SJCRH30 (cell line): ENCODE data around the gene ASGR1. TPM values are rescaled to one million over a fixed set of nuclear protein-coding genes. Genes with fewer than 3 reads are reported as not detected.
"Not testable (repeated sequence)": the region's sequence is repeated elsewhere in the genome, so short reads cannot be mapped to it uniquely, and the experiment has no call there.

Source experiments
- DNase-seq, 2 experiments: peaks; one replicate each; pipeline ENCODE4 v3.0.0-alpha.2; 2015 to 2020
- H3K27ac ChIP-seq: fragments of 250-450 bp; sonication (Bioruptor Pico); 2 replicates; pipeline ENCODE4 v1.5.1; 2020; ENCODE audit warnings: mild to moderate bottlenecking, moderate library complexity
- H3K27me3 ChIP-seq: fragments of 250-450 bp; sonication (Bioruptor Pico); 2 replicates; pipeline ENCODE4 v1.5.1; 2020; ENCODE audit warnings: mild to moderate bottlenecking, moderate library complexity
- H3K36me3 ChIP-seq: fragments of 250-450 bp; sonication (Bioruptor Pico); 2 replicates; pipeline ENCODE4 v1.5.1; 2020; ENCODE audit warnings: mild to moderate bottlenecking, moderate library complexity
- H3K4me1 ChIP-seq: fragments of 250-450 bp; sonication (Bioruptor Pico); 2 replicates; pipeline ENCODE4 v1.5.1; 2020; ENCODE audit warnings: mild to moderate bottlenecking, moderate library complexity
- H3K4me3 ChIP-seq: fragments of 250-450 bp; sonication (Bioruptor Pico); 2 replicates; pipeline ENCODE4 v1.5.1; 2020; ENCODE audit warnings: mild to moderate bottlenecking, moderate library complexity
- H3K9me3 ChIP-seq: fragments of 250-450 bp; sonication (Bioruptor Pico); replicated peaks from 2 replicates; pipeline ENCODE4 v1.5.1; 2020; ENCODE audit warnings: mild to moderate bottlenecking, moderate library complexity
- total RNA-seq: library from RNA; depleted of rRNA; stranded (reverse); fragments of >200 nt; shearing (Covaris generic); gene quantifications from 2 replicates; pipeline ENCODE4 v1.2.3, GENCODE V29; 2014

ASGR1 gene
- total RNA-seq, 1 experiment from 2014 or later, result 0.79 TPM

DNA sequence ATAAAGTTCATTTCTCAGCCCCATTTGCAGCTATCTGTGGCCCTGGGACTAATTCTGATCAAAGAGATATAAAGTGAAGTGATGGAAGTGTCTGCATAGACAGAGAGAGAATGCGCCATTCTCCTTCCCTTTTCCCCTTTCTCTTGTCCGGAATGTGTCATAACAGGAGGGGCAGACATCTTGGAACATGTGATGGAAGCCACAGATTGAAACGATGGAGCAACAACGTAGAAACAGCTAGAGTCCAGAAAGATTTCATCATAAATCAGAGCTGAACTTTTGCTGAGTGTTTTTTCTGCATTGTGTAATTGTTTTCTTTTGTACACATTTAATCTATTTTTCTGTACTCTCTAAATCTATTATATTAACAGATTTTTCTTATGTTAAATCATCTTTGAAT is 11.3 kb downstream of the ASGR1 start:
- Histone ChIP-seq H3K27me3 (no peaks in the 10 kb centered on the region), H3K4me3 (no peak overlapping the region), H3K27ac (no peak overlapping the region), H3K36me3 (no peaks in the 10 kb centered on the region), H3K9me3 (no peaks in the 10 kb centered on the region), H3K4me1 (no peaks in the 10 kb centered on the region)
- no peak for DNase-seq

- Histone ChIP-seq H3K4me3 (no peak overlapping the region), H3K9me3 (no peaks in the 10 kb centered on the region)
- no peak for DNase-seq
These were observed 12.3 kb downstream of the ASGR1 start for GRCh38 chr17:7166873-7167272.

GRCh38 chr17:7159571-7159970 is 19.6 kb downstream of the ASGR1 start:
- H3K36me3 ChIP-seq, H3K27ac ChIP-seq, H3K4me3 ChIP-seq, H3K27me3 ChIP-seq, H3K9me3 ChIP-seq, H3K4me1 ChIP-seq, DNase-seq: not testable (repeated sequence)

More at GRCh38 chr17:7166873-7167272, 12.3 kb downstream of the ASGR1 start:
- Histone ChIP-seq H3K27ac (no peak overlapping the region), H3K36me3 (no peaks in the 10 kb centered on the region), H3K4me1 (no peaks in the 10 kb centered on the region), H3K27me3 (no peaks in the 10 kb centered on the region)

GRCh38 chr17:7158424-7158823 is 20.7 kb downstream of the ASGR1 start:
- not testable (repeated sequence) for H3K27ac ChIP-seq, H3K27me3 ChIP-seq, H3K9me3 ChIP-seq, H3K36me3 ChIP-seq, DNase-seq, H3K4me1 ChIP-seq, H3K4me3 ChIP-seq

DNA sequence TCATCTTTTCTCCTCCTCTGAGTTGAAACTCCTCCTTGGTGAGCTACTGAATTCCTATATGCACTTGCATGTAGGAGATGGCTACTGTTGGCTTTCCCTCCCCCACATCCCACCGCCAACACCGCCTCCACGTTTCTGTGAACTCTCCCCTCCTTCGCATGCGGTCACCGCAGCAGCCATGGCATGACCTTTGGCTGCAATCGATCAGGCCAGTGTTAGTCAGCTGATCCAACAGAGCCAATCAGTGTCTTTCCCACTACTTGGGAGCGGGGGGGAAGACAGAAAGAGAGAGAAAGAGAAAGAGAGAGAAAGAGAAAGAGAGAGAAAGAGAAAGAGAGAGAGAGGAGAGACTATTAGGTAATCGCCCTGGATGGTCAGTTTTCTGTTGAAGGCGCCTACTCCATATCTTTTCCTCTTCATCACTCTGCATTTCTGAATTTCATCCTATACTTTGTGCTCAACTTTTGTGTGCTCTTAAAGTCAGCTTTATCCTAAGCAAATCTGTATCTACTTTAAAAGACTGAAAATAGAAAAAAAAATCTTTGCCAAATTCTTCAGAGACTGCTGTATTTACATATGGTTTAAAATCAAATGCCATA is 22.7 kb downstream of the ASGR1 start:
- no peaks in the 10 kb centered on the region for H3K9me3 ChIP-seq
- H3K27me3 ChIP-seq, result no peaks in the 10 kb centered on the region
- no peak overlapping the region for H3K27ac ChIP-seq
- DNase-seq, result no peak
- no peaks in the 10 kb centered on the region for H3K36me3 ChIP-seq
- no peak overlapping the region for H3K4me3 ChIP-seq
- no peaks in the 10 kb centered on the region for H3K4me1 ChIP-seq

DNA sequence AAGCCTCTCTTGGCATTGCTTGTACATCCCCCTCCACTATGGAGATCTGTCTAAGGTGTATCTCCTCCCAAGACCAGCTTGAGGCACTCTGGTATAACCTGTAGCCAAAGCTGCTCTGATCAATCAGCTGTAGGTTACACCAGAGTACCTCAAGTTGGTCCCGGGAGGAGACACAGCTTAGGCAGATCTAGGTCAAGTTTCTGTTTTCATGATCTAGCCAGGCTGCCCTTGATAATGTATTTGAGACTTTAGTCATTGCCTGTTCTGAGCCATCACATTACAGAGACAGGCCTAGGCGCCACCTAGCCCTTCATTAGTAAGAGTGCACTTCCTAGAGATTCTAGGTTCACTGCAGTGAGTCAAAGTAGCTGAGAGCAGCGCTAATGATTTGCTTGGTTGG is 31.4 kb downstream of the ASGR1 start:
- Histone ChIP-seq H3K27me3 (no peaks in the 10 kb centered on the region), H3K27ac (no peak overlapping the region), H3K4me1 (no peaks in the 10 kb centered on the region), H3K36me3 (no peaks in the 10 kb centered on the region), H3K9me3 (no peaks in the 10 kb centered on the region), H3K4me3 (no peak overlapping the region)
- DNase-seq, result no peak

- Histone ChIP-seq H3K9me3 (no peaks in the 10 kb centered on the region), H3K4me3 (no peak overlapping the region), H3K27me3 (no peaks in the 10 kb centered on the region), H3K27ac (no peak overlapping the region), H3K36me3 (no peaks in the 10 kb centered on the region), H3K4me1 (no peaks in the 10 kb centered on the region)
- DNase-seq, result no peak
These were observed 33.1 kb downstream of the ASGR1 start for GRCh38 chr17:7146115-7146514.

- Histone ChIP-seq H3K27ac (no peak overlapping the region), H3K36me3 (no peaks in the 10 kb centered on the region), H3K4me3 (no peak overlapping the region), H3K27me3 (no peaks in the 10 kb centered on the region), H3K4me1 (no peaks in the 10 kb centered on the region), H3K9me3 (no peaks in the 10 kb centered on the region)
- DNase-seq, result no peak
These were observed 35.0 kb downstream of the ASGR1 start for GRCh38 chr17:7144213-7144612.

DNA sequence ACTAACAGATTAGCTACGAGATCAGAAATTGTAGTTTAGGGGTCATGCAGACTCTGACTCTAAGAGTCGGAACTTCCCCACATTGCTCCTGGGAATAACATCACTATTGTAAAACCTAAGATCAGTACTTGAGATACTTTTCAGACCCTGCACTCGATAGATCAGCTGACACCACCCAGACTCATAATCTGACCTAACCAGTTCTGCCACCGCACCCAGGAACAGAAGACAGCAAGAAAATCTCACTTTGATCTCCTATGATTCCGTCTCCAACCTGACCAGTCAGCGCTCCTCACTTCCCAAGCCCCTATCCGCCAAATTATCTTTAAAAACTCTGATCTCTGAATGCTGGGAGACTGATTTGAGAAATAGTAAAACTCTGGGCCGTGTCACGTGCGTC is 37.3 kb downstream of the ASGR1 start:
- H3K27ac ChIP-seq, result no peak overlapping the region
- H3K9me3 ChIP-seq, result no peaks in the 10 kb centered on the region
- no peak for DNase-seq
- no peaks in the 10 kb centered on the region for H3K4me1 ChIP-seq
- H3K4me3 ChIP-seq, result no peak overlapping the region
- no peaks in the 10 kb centered on the region for H3K27me3 ChIP-seq
- no peaks in the 10 kb centered on the region for H3K36me3 ChIP-seq

GRCh38 chr17:7139400-7139799 is 39.8 kb downstream of the ASGR1 start:
- H3K36me3 ChIP-seq, result no peaks in the 10 kb centered on the region
- DNase-seq, result no peak
- H3K27me3 ChIP-seq, result no peaks in the 10 kb centered on the region
- no peak overlapping the region for H3K4me3 ChIP-seq
- no peak overlapping the region for H3K27ac ChIP-seq
- no peaks in the 10 kb centered on the region for H3K4me1 ChIP-seq
- no peaks in the 10 kb centered on the region for H3K9me3 ChIP-seq

GRCh38 chr17:7138800-7139381 is 40.3 kb downstream of the ASGR1 start:
- Histone ChIP-seq H3K4me1 (no peaks in the 10 kb centered on the region), H3K27me3 (no peaks in the 10 kb centered on the region), H3K4me3 (no peak overlapping the region), H3K36me3 (no peaks in the 10 kb centered on the region), H3K27ac (no peak overlapping the region), H3K9me3 (no peaks in the 10 kb centered on the region)
- no peak for DNase-seq

GRCh38 chr17:7137171-7137943 is 41.8 kb downstream of the ASGR1 start:
- no peaks in the 10 kb centered on the region for H3K27me3 ChIP-seq
- H3K4me3 ChIP-seq, result no peak overlapping the region
- no peak for DNase-seq
- H3K36me3 ChIP-seq, result no peaks in the 10 kb centered on the region
- no peaks in the 10 kb centered on the region for H3K9me3 ChIP-seq
- no peaks in the 10 kb centered on the region for H3K4me1 ChIP-seq
- no peak overlapping the region for H3K27ac ChIP-seq

GRCh38 chr17:7136266-7136877 is 42.8 kb downstream of the ASGR1 start:
- no peaks in the 10 kb centered on the region for H3K27me3 ChIP-seq

DNA sequence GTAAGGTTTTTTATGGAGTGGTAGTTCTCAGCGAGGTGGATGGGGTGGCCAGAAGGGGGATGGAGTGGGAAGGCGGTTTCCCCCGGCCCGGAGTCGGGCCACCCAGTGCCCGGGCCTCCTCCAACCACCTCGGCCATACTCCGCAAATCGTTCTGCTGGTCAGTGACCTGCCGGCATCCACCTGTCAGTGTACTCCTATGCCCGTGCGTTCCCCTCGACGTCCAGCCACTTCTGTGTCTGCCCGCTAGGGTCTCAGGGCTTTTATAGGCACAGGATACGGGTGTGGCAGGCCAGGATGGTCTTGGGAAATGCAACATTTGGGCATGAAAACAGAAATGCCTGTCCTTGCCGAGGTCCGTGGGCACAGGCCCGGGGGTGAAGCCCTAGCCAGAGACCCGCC is 45.3 kb downstream of the ASGR1 start:
- H3K27me3 ChIP-seq, result no peaks in the 10 kb centered on the region
- no peaks in the 10 kb centered on the region for H3K9me3 ChIP-seq
- H3K4me3 ChIP-seq, result no peak overlapping the region
- H3K36me3 ChIP-seq, result no peaks in the 10 kb centered on the region
- H3K4me1 ChIP-seq, result no peaks in the 10 kb centered on the region
- no peak for DNase-seq
- no peak overlapping the region for H3K27ac ChIP-seq

More at GRCh38 chr17:7136266-7136877, 42.8 kb downstream of the ASGR1 start:
- Histone ChIP-seq H3K9me3 (no peaks in the 10 kb centered on the region), H3K27ac (no peak overlapping the region), H3K4me3 (no peak overlapping the region), H3K4me1 (no peaks in the 10 kb centered on the region), H3K36me3 (no peaks in the 10 kb centered on the region)
- DNase-seq, result peak; percentile 46 to 65

GRCh38 chr17:7133424-7133823 is 45.7 kb downstream of the ASGR1 start:
- no peaks in the 10 kb centered on the region for H3K4me1 ChIP-seq
- H3K27me3 ChIP-seq, result no peaks in the 10 kb centered on the region
- DNase-seq, result no peak
- no peaks in the 10 kb centered on the region for H3K9me3 ChIP-seq
- no peak overlapping the region for H3K4me3 ChIP-seq
- H3K36me3 ChIP-seq, result no peaks in the 10 kb centered on the region
- no peak overlapping the region for H3K27ac ChIP-seq
